ENCODE results near the gene ERG. TPM values are rescaled to one million over a fixed set of nuclear protein-coding genes. Genes with fewer than 3 reads are reported as not detected.

The ERG gene
- total and polyA plus RNA-seq, 4 donors, result 3.3 to 6.0 (median 4.1) TPM

DNA sequence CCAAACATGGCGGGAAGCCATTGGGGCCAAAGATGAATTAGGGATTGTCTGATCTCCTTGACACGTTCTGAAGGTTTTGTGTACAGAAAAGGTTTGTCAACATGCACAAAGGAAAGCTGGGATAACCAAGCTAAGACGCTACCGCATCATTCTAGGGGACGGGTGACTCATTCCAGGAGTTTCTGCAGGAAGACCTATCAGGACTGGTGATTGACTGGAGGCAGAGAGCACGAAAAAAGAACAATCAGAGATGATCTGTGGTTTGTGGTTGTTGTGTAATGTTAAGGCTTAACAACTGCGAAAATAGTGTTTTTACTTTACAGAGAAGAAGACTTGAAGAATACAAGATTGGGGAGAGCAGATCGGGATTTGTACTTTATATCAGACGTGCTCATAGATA is 22.2 kb upstream of the ERG start:
- Histone ChIP-seq H3K9me3 (ENCODE audit: control insufficient read depth in 4 of 4, low read length in 3 of 4) (no peaks in the 10 kb centered on the region), H3K27me3 (ENCODE audit: control insufficient read depth in 4 of 4, insufficient read depth in 4 of 4, low read length in 3 of 4) (peaks cover 0 to 8% (median 2%) of the 10 kb centered on the region in 4 donors), H3K36me3 (ENCODE audit: control insufficient read depth in 4 of 4, insufficient read depth in 3 of 4, low read depth in 1 of 4, low read length in 3 of 4) (no peaks in the 10 kb centered on the region), H3K9ac (ENCODE audit: low read depth in 1 of 2, low read length in 2 of 2) (no peak overlapping the region), H3K27ac (ENCODE audit: low read depth in 1 of 2, low read length in 2 of 2) (no peak overlapping the region), H3K4me1 (ENCODE audit: control insufficient read depth in 4 of 4, insufficient read depth in 4 of 4, low read length in 3 of 4) (no peaks in the 10 kb centered on the region), H3K4me3 (ENCODE audit: low read depth in 1 of 3, low read length in 3 of 3) (no peak overlapping the region)
- TF ChIP-seq, protein P1, sequence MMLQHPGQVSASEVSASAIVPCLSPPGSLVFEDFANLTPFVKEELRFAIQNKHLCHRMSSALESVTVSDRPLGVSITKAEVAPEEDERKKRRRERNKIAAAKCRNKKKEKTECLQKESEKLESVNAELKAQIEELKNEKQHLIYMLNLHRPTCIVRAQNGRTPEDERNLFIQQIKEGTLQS (IDR thresholded peaks at IDR 0.05), result no peak
- no peak for TF ChIP-seq HNF4G (IDR thresholded peaks at IDR 0.05)
- DNase-seq (ENCODE audit: low spot score), result no peak
- 77% methylated on average over 9 of the region's 9 CpGs for WGBS

DNA sequence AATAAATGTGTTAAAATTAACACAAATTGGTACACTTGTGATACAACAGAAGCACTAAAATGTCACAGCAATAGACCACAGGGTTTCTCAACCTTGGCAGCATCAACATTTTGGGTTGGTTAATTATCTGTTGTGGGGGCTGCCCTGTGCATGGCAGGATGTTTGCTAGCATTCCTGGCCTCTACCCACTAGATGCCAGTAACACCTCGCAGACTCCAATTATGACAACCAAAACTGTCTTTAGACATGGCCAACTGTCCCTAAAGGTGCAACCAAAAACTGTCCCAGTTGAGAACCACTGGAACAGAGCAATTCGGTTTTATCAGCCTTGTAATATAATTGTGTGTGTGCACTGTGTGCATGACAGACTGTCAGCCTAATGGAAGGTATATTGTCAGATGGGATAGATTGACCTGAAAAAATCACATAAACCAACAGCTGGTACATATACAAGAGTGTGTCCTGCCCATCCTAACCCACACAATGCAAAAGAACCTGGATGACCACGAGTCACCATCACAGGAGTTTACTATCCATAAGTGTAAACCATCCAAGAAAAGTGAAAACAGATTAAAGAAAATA is 13.5 kb upstream of the ERG start:
- H3K4me3 ChIP-seq (ENCODE audit: low read depth in 1 of 3, low read length in 3 of 3), result no peak overlapping the region
- no peak overlapping the region for H3K27ac ChIP-seq (ENCODE audit: low read depth in 1 of 2, low read length in 2 of 2)
- 79% methylated on average over 3 of the region's 3 CpGs for WGBS
- no peak overlapping the region for H3K9ac ChIP-seq (ENCODE audit: low read depth in 1 of 2, low read length in 2 of 2)
- peaks cover 0 to 1% (median 0%) of the 10 kb centered on the region in 4 donors for H3K27me3 ChIP-seq (ENCODE audit: control insufficient read depth in 4 of 4, insufficient read depth in 4 of 4, low read length in 3 of 4)
- H3K9me3 ChIP-seq (ENCODE audit: control insufficient read depth in 4 of 4, low read length in 3 of 4), result no peaks in the 10 kb centered on the region
- no peak for DNase-seq (ENCODE audit: low spot score)
- TF ChIP-seq JUND (IDR thresholded peaks at IDR 0.05) (no peak), HNF4G (IDR thresholded peaks at IDR 0.05) (no peak), RXRA (IDR thresholded peaks at IDR 0.05) (no peak), YY1 (IDR thresholded peaks at IDR 0.05) (no peak), GABPA (IDR thresholded peaks at IDR 0.05 in 1 of 2, conservative IDR thresholded peaks at IDR 0.05 in 1 of 2) (no peak), FOXA2 (IDR thresholded peaks at IDR 0.05) (no peak), EGR1 (IDR thresholded peaks at IDR 0.05; ENCODE audit: low read depth in 2 of 2) (no peak)
- no peaks in the 10 kb centered on the region for H3K4me1 ChIP-seq (ENCODE audit: control insufficient read depth in 4 of 4, insufficient read depth in 4 of 4, low read length in 3 of 4)
- H3K36me3 ChIP-seq (ENCODE audit: control insufficient read depth in 4 of 4, insufficient read depth in 3 of 4, low read depth in 1 of 4, low read length in 3 of 4), result no peaks in the 10 kb centered on the region

DNA sequence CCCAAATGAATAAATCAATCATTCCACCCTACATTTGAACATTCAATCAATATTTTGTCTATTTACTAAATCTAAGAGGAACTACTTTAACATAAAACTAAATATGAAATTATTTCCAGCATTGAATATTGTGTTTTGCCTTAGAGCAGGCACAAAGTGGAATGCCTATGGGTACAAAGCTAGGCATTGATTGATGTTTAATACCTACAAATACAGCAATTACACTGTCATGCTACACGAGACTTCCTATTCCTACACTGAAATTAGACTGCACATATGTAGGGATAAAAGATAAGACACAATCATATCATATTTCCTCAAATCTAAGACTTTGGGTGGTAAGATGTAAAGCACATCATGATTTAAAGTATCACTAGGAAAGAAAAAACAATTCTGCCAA is 12.9 kb upstream of the ERG start:
- 83% methylated on average over 1 of the region's 1 CpG for WGBS
- TF ChIP-seq HNF4G (IDR thresholded peaks at IDR 0.05) (no peak), SP1 (IDR thresholded peaks at IDR 0.05) (no peak), TAF1 (conservative IDR thresholded peaks at IDR 0.05) (no peak), EGR1 (IDR thresholded peaks at IDR 0.05; ENCODE audit: low read depth in 2 of 2) (no peak), RAD21 (IDR thresholded peaks at IDR 0.05) (no peak), RXRA (IDR thresholded peaks at IDR 0.05) (no peak), FOXA2 (IDR thresholded peaks at IDR 0.05) (no peak), NR2F2 (IDR thresholded peaks at IDR 0.05) (no peak), HNF4A (conservative IDR thresholded peaks at IDR 0.05) (no peak), GABPA (IDR thresholded peaks at IDR 0.05 in 1 of 2, conservative IDR thresholded peaks at IDR 0.05 in 1 of 2) (no peak), YY1 (IDR thresholded peaks at IDR 0.05) (no peak)
- TF ChIP-seq, protein P2, sequence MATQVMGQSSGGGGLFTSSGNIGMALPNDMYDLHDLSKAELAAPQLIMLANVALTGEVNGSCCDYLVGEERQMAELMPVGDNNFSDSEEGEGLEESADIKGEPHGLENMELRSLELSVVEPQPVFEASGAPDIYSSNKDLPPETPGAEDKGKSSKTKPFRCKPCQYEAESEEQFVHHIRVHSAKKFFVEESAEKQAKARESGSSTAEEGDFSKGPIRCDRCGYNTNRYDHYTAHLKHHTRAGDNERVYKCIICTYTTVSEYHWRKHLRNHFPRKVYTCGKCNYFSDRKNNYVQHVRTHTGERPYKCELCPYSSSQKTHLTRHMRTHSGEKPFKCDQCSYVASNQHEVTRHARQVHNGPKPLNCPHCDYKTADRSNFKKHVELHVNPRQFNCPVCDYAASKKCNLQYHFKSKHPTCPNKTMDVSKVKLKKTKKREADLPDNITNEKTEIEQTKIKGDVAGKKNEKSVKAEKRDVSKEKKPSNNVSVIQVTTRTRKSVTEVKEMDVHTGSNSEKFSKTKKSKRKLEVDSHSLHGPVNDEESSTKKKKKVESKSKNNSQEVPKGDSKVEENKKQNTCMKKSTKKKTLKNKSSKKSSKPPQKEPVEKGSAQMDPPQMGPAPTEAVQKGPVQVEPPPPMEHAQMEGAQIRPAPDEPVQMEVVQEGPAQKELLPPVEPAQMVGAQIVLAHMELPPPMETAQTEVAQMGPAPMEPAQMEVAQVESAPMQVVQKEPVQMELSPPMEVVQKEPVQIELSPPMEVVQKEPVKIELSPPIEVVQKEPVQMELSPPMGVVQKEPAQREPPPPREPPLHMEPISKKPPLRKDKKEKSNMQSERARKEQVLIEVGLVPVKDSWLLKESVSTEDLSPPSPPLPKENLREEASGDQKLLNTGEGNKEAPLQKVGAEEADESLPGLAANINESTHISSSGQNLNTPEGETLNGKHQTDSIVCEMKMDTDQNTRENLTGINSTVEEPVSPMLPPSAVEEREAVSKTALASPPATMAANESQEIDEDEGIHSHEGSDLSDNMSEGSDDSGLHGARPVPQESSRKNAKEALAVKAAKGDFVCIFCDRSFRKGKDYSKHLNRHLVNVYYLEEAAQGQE (IDR thresholded peaks at IDR 0.05), result no peak
- TF ChIP-seq, protein P1 (IDR thresholded peaks at IDR 0.05), result no peak
- TF ChIP-seq, protein P3, sequence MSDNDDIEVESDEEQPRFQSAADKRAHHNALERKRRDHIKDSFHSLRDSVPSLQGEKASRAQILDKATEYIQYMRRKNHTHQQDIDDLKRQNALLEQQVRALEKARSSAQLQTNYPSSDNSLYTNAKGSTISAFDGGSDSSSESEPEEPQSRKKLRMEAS (IDR thresholded peaks at IDR 0.05), result no peak
- TF ChIP-seq, protein P4, sequence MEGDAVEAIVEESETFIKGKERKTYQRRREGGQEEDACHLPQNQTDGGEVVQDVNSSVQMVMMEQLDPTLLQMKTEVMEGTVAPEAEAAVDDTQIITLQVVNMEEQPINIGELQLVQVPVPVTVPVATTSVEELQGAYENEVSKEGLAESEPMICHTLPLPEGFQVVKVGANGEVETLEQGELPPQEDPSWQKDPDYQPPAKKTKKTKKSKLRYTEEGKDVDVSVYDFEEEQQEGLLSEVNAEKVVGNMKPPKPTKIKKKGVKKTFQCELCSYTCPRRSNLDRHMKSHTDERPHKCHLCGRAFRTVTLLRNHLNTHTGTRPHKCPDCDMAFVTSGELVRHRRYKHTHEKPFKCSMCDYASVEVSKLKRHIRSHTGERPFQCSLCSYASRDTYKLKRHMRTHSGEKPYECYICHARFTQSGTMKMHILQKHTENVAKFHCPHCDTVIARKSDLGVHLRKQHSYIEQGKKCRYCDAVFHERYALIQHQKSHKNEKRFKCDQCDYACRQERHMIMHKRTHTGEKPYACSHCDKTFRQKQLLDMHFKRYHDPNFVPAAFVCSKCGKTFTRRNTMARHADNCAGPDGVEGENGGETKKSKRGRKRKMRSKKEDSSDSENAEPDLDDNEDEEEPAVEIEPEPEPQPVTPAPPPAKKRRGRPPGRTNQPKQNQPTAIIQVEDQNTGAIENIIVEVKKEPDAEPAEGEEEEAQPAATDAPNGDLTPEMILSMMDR (IDR thresholded peaks at IDR 0.05; ENCODE audit: low read depth, low read length, missing input control), result no peak
- TF ChIP-seq, protein P5, sequence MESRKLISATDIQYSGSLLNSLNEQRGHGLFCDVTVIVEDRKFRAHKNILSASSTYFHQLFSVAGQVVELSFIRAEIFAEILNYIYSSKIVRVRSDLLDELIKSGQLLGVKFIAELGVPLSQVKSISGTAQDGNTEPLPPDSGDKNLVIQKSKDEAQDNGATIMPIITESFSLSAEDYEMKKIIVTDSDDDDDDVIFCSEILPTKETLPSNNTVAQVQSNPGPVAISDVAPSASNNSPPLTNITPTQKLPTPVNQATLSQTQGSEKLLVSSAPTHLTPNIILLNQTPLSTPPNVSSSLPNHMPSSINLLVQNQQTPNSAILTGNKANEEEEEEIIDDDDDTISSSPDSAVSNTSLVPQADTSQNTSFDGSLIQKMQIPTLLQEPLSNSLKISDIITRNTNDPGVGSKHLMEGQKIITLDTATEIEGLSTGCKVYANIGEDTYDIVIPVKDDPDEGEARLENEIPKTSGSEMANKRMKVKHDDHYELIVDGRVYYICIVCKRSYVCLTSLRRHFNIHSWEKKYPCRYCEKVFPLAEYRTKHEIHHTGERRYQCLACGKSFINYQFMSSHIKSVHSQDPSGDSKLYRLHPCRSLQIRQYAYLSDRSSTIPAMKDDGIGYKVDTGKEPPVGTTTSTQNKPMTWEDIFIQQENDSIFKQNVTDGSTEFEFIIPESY (IDR thresholded peaks at IDR 0.05), result no peak
- H3K36me3 ChIP-seq (ENCODE audit: control insufficient read depth in 4 of 4, insufficient read depth in 3 of 4, low read depth in 1 of 4, low read length in 3 of 4), result no peaks in the 10 kb centered on the region
- H3K4me3 ChIP-seq (ENCODE audit: low read depth in 1 of 3, low read length in 3 of 3), result no peak overlapping the region
- H3K9ac ChIP-seq (ENCODE audit: low read depth in 1 of 2, low read length in 2 of 2), result no peak overlapping the region
- H3K27me3 ChIP-seq (ENCODE audit: control insufficient read depth in 4 of 4, insufficient read depth in 4 of 4, low read length in 3 of 4), result peaks cover 0 to 3% (median 0%) of the 10 kb centered on the region in 4 donors
- H3K27ac ChIP-seq (ENCODE audit: low read depth in 1 of 2, low read length in 2 of 2), result no peak overlapping the region
- H3K9me3 ChIP-seq (ENCODE audit: control insufficient read depth in 4 of 4, low read length in 3 of 4), result no peaks in the 10 kb centered on the region
- H3K4me1 ChIP-seq (ENCODE audit: control insufficient read depth in 4 of 4, insufficient read depth in 4 of 4, low read length in 3 of 4), result no peaks in the 10 kb centered on the region
- no peak for DNase-seq (ENCODE audit: low spot score)
